Right lobe of liver (tissue), 4 donors: ENCODE results near the gene CAMK2D.

Source experiments
- CTCF ChIP-seq, 4 donors: fragments of 200-600 bp in 3 of 4; fragments of 450-650 bp in 1 of 4; IDR thresholded peaks; one replicate each; pipeline versions ENCODE4 v1.5.1 to v1.8.0; 2016 to 2022; ENCODE audit warnings: antibody characterized with exemption in 4 of 4, mild to moderate bottlenecking in 2 of 4
- POLR2A ChIP-seq: fragments of 450-650 bp; IDR thresholded peaks from one replicate; pipeline ENCODE4 v1.6.1; 2017; ENCODE audit warnings: antibody characterized with exemption, mild to moderate bottlenecking
- donor health status: DM: no; HTN: no; CAD: no.
- donor health status: DM: no; HTN: no; CAD: no.
- donor health status: DM: no; HTN: yes; CAD: no.

- TF ChIP-seq CTCF (IDR thresholded peaks at IDR 0.05): no peak
- TF ChIP-seq POLR2A: no peak
Measured at GRCh38 chr4:113687067-113687718, 74.3 kb downstream of the CAMK2D start.
